DOHH2 (cell line): ENCODE data around the gene CHD5.

Source experiments
- EZH2phosphoT487 ChIP-seq: fragments of 200-600 bp; sonication (generic); IDR thresholded peaks from 2 replicates; pipeline ENCODE4 v1.6.1; 2017; ENCODE audit warnings: borderline replicate concordance, mild to moderate bottlenecking, antibody characterized with exemption, low read length, moderate library complexity, mixed read lengths
- TF ChIP-seq, protein P1 (sequence below): fragments of 200-600 bp; sonication (generic); IDR thresholded peaks from one replicate; pipeline ENCODE4 v1.5.1; 2014; ENCODE audit warnings: antibody characterized with exemption, mild to moderate bottlenecking, low read depth, low read length; ENCODE audit not compliant: poor library complexity, severe bottlenecking

- TF ChIP-seq, protein P1, sequence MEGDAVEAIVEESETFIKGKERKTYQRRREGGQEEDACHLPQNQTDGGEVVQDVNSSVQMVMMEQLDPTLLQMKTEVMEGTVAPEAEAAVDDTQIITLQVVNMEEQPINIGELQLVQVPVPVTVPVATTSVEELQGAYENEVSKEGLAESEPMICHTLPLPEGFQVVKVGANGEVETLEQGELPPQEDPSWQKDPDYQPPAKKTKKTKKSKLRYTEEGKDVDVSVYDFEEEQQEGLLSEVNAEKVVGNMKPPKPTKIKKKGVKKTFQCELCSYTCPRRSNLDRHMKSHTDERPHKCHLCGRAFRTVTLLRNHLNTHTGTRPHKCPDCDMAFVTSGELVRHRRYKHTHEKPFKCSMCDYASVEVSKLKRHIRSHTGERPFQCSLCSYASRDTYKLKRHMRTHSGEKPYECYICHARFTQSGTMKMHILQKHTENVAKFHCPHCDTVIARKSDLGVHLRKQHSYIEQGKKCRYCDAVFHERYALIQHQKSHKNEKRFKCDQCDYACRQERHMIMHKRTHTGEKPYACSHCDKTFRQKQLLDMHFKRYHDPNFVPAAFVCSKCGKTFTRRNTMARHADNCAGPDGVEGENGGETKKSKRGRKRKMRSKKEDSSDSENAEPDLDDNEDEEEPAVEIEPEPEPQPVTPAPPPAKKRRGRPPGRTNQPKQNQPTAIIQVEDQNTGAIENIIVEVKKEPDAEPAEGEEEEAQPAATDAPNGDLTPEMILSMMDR: no peak
- no peak for TF ChIP-seq EZH2phosphoT487
Observed at GRCh38 chr1:6123083-6123482, 57.0 kb downstream of the CHD5 start.
